Colonic mucosa (tissue), 4 donors: Measurements from ENCODE around the gene FAM161A. TPM values are rescaled to one million over a fixed set of nuclear protein-coding genes. Genes with fewer than 3 reads are reported as not detected.

ENCODE experiments used
- DNase-seq: peaks from one replicate; pipeline ENCODE4 v3.0.0-alpha.2; 2020
- H3K27ac ChIP-seq: fragments of 200-600 bp; one replicate; pipeline ENCODE4 v1.8.0; 2021
- H3K27me3 ChIP-seq: fragments of 200-600 bp; one replicate; pipeline ENCODE4 v1.8.0; 2021
- H3K36me3 ChIP-seq: fragments of 200-600 bp; one replicate; pipeline ENCODE4 v1.8.0; 2021
- H3K4me1 ChIP-seq: fragments of 200-600 bp; one replicate; pipeline ENCODE4 v1.8.0; 2021; ENCODE audit warnings: mild to moderate bottlenecking
- H3K4me3 ChIP-seq: fragments of 200-600 bp; one replicate; pipeline ENCODE4 v1.8.0; 2021
- H3K9ac ChIP-seq, 2 donors: one replicate each; pipeline ENCODE4 v1.7.0; 2013; ENCODE audit warnings: control low read depth in 2 of 2, low read depth in 2 of 2, low read length in 2 of 2
- H3K9me3 ChIP-seq: fragments of 200-600 bp; one replicate; pipeline ENCODE4 v1.8.0; 2021
- intact Hi-C: fragments of 100-400 bp; cut with DNase I; formaldehyde crosslinking; loops from one replicate; pipeline ENCODE4 v1.14.1; 2022
- total RNA-seq, 2 donors: library from RNA; stranded (reverse); fragmentation: NEBNext Ultra II Directional in 1 of 2; extraction: Animal tissue kit (Norgen Biotek cat#: 25700) in 1 of 2; gene quantifications; one replicate each; pipeline ENCODE4 v1.2.1, GENCODE V29; 2021
- TF ChIP-seq, protein P1 (sequence below): fragments of 200-600 bp; IDR thresholded peaks from one replicate; pipeline ENCODE4 v1.8.0; 2022; ENCODE audit warnings: antibody characterized with exemption, mild to moderate bottlenecking
- donor health status: healthy.
- donor health status: DM: no; HTN: no; CAD: no.
- donor health status: DM: no; HTN: no; CAD: no.

Gene FAM161A
- total RNA-seq, 2 donors from 2014 or later = 0.80 to 2.5 TPM

DNA sequence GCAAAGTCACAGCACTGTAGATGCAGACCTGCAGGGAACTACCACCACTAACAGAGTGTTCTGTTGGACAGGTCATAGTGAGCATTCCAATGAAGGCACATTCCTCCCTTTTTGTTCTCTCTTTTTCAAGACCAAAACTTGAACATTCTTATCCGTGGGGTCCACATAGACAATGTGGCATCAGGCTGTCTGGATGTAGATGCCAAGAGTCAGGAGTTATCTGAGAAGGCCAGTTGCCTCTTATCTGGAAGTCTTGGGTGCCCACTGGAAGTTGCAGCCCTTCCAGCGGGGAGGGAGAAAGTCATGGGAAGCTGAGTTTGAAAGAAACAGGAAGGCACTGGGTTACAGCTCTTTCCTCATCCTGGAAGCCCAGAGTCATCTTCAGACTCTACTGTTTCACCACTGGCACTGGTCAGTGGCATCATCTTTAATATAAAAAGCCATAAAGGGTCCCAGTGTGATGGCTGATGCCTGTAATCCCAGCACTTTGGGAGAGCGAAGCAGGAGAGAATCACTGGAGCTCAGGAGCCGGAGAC lies 61.4 kb downstream of the FAM161A start:
- TF ChIP-seq, protein P1, sequence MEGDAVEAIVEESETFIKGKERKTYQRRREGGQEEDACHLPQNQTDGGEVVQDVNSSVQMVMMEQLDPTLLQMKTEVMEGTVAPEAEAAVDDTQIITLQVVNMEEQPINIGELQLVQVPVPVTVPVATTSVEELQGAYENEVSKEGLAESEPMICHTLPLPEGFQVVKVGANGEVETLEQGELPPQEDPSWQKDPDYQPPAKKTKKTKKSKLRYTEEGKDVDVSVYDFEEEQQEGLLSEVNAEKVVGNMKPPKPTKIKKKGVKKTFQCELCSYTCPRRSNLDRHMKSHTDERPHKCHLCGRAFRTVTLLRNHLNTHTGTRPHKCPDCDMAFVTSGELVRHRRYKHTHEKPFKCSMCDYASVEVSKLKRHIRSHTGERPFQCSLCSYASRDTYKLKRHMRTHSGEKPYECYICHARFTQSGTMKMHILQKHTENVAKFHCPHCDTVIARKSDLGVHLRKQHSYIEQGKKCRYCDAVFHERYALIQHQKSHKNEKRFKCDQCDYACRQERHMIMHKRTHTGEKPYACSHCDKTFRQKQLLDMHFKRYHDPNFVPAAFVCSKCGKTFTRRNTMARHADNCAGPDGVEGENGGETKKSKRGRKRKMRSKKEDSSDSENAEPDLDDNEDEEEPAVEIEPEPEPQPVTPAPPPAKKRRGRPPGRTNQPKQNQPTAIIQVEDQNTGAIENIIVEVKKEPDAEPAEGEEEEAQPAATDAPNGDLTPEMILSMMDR = no peak
- Histone ChIP-seq H3K4me3 (no peak overlapping the region), H3K9ac (no peak overlapping the region), H3K4me1 (no peaks in the 10 kb centered on the region), H3K27me3 (no peaks in the 10 kb centered on the region), H3K36me3 (no peaks in the 10 kb centered on the region), H3K9me3 (no peaks in the 10 kb centered on the region), H3K27ac (no peak overlapping the region)
- DNase-seq = no peak
- intact Hi-C loops = no loop called here

DNA sequence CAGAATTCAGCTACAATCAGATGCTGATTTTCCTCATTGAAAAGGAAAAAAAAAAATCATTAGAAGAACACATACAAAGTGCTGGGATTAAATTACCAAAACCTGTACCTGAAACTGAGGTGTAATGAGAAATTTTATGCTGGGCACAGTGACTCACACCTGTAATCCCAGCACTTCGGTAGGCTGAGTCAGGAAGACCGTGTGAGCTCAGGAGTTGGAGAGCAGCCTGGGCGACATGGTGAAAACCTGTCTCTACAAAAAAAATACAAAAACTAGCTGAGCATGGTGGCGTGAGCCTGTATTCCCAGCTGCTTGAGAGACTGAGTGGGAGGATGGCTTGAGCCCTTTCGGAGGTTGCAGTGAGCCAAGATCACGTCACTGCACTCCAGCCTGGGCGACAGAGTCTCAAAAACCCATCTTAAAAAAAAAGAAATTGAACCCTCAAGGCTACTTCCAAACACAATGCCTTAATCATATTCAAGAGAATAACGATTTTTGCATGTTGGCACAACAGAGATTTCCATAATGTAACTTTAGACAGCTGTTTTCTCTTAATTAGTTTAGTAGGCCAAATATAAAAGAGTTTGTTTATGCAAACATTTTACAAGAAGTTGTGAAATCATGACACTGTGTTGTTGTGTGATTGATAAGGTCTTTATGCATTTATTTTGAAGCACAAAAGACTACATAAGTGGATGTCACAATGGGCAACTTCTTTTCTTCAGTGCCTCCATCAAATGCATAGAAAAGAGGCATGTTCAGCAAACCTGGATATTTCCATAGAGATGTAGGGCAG lies 63.9 kb downstream of the FAM161A start:
- Histone ChIP-seq H3K9ac (no peak overlapping the region), H3K4me3 (no peak overlapping the region), H3K9me3 (no peaks in the 10 kb centered on the region), H3K27ac (no peak overlapping the region), H3K4me1 (no peaks in the 10 kb centered on the region), H3K36me3 (no peaks in the 10 kb centered on the region), H3K27me3 (no peaks in the 10 kb centered on the region)
- TF ChIP-seq, protein P1 = no peak
- intact Hi-C loops = loop anchor here (10.0 kb wide), 1 partner anchor 85 kb away; no protein-coding TSS in a partner anchor
- no peak for DNase-seq

DNA sequence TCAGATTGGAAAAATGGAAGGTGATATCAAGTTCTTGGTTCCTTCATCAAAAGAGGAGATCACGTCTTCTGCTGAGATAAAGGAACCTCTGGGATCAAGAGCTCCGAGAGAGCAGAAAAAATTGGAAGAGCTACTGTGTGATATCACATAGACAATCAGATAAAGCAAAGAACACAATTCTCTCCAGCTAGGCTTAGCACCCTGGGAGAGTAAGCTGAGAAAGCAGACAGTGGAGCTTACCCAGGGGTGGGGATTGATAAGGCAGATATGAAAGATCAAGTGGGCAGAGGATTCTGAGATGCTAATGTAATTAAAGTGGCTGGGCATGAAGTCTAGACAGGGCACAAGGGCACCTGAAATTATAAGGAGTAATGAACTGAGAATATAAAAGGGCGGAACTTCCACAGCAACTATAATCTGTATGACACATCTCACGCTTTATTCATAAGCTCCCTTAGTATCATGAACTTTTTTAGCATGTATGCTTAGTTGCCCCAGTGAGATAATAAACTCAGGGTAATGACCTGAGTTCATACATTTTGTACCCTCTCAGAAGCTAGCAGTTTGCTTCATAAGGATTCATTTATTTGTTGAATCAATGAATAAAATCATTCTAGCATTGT lies 65.8 kb downstream of the FAM161A start:
- H3K36me3 ChIP-seq = no peaks in the 10 kb centered on the region
- no peak overlapping the region for H3K27ac ChIP-seq
- H3K9me3 ChIP-seq = no peaks in the 10 kb centered on the region
- H3K27me3 ChIP-seq = no peaks in the 10 kb centered on the region
- TF ChIP-seq, protein P1 = no peak
- H3K4me3 ChIP-seq = no peak overlapping the region
- no peak overlapping the region for H3K9ac ChIP-seq
- H3K4me1 ChIP-seq = no peaks in the 10 kb centered on the region
- intact Hi-C loops = loop anchor here (10.0 kb wide), 1 partner anchor 83 kb away; no protein-coding TSS in a partner anchor
- DNase-seq = no peak

- Histone ChIP-seq H3K4me3 (no peak overlapping the region), H3K9ac (no peak overlapping the region), H3K4me1 (no peaks in the 10 kb centered on the region), H3K9me3 (no peaks in the 10 kb centered on the region), H3K36me3 (no peaks in the 10 kb centered on the region), H3K27ac (no peak overlapping the region), H3K27me3 (no peaks in the 10 kb centered on the region)
- TF ChIP-seq, protein P1 = no peak
- intact Hi-C loops = loop anchor here (10.0 kb wide), 1 partner anchor 82 kb away; no protein-coding TSS in a partner anchor
- no peak for DNase-seq
Observed at GRCh38 chr2:61786876-61787275, 67.0 kb downstream of the FAM161A start.

DNA sequence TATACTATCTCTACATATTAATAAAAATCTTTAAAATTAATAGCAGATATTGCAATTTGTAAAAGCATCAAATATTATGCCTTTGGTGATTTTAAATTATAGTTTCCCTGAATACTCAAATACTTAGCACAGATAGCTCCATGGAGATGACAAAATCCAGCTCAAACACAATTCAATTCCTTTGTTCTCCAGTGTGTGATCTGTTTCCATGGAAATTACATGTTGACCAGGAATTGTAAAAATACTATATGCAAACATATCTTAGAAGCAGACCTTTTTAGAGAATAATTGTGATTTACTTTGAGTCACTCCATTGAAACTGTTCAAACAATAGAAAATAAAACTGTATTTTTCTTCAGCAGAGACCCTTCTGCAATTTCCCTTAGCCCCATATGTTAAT lies 68.3 kb downstream of the FAM161A start:
- intact Hi-C loops = loop anchor here (10.0 kb wide), 1 partner anchor 81 kb away; no protein-coding TSS in a partner anchor
- Histone ChIP-seq H3K4me1 (no peaks in the 10 kb centered on the region), H3K27ac (no peak overlapping the region), H3K36me3 (no peaks in the 10 kb centered on the region), H3K27me3 (no peaks in the 10 kb centered on the region), H3K9me3 (no peaks in the 10 kb centered on the region), H3K4me3 (no peak overlapping the region), H3K9ac (no peak overlapping the region)
- no peak for DNase-seq
- TF ChIP-seq, protein P1 = no peak
